GM06990 (cell line): ENCODE data around the gene ENDOU.

Experiments used
- DNase-seq: peaks from one replicate; pipeline ENCODE4 v3.0.0-alpha.2; 2011; ENCODE audit not compliant: insufficient read length; ENCODE audit errors: extremely low read depth
- H3K27me3 ChIP-seq: replicated peaks from 2 replicates; pipeline ENCODE4 v1.6.0; 2011; ENCODE audit warnings: low read length; ENCODE audit not compliant: control insufficient read depth, insufficient read depth
- H3K36me3 ChIP-seq: 2 replicates; pipeline ENCODE4 v1.5.1; 2011; ENCODE audit warnings: low read length; ENCODE audit not compliant: control insufficient read depth, insufficient read depth
- H3K4me3 ChIP-seq: replicated peaks from 2 replicates; pipeline ENCODE4 v1.5.1; 2011; ENCODE audit warnings: low read depth, mild to moderate bottlenecking, control low read depth, low read length
- TF ChIP-seq, protein P1 (sequence below): IDR thresholded peaks from 2 replicates; pipeline ENCODE4 v1.5.1; 2011; ENCODE audit warnings: low read length, control low read depth, mild to moderate bottlenecking, inconsistent platforms; ENCODE audit not compliant: insufficient read depth, poor library complexity, severe bottlenecking

The ENDOU gene

DNA sequence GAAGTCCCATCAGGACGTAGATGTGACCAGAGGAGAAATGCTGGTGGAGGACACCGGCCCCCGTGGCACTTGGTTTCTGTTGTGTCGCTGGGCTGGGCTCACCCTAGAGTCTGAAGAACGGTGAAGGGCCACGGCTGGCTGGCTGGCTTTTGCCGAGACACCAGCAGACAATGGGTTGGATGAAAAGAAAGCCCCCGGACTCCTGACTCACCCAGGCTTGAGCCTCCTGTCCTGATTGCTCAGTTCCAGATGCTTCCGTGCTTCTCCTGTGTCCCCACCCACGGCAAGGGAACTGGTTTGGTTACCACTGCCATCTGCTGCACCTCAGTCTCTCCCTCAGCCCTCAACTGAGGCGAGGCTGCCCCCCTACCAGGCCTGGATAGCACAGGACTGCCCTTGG is 10.4 kb upstream of the ENDOU start:
- TF ChIP-seq, protein P1, sequence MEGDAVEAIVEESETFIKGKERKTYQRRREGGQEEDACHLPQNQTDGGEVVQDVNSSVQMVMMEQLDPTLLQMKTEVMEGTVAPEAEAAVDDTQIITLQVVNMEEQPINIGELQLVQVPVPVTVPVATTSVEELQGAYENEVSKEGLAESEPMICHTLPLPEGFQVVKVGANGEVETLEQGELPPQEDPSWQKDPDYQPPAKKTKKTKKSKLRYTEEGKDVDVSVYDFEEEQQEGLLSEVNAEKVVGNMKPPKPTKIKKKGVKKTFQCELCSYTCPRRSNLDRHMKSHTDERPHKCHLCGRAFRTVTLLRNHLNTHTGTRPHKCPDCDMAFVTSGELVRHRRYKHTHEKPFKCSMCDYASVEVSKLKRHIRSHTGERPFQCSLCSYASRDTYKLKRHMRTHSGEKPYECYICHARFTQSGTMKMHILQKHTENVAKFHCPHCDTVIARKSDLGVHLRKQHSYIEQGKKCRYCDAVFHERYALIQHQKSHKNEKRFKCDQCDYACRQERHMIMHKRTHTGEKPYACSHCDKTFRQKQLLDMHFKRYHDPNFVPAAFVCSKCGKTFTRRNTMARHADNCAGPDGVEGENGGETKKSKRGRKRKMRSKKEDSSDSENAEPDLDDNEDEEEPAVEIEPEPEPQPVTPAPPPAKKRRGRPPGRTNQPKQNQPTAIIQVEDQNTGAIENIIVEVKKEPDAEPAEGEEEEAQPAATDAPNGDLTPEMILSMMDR: no peak
- Histone ChIP-seq H3K36me3 (no peaks in the 10 kb centered on the region), H3K27me3 (no peaks in the 10 kb centered on the region), H3K4me3 (no peak overlapping the region)
- no peak for DNase-seq

DNA sequence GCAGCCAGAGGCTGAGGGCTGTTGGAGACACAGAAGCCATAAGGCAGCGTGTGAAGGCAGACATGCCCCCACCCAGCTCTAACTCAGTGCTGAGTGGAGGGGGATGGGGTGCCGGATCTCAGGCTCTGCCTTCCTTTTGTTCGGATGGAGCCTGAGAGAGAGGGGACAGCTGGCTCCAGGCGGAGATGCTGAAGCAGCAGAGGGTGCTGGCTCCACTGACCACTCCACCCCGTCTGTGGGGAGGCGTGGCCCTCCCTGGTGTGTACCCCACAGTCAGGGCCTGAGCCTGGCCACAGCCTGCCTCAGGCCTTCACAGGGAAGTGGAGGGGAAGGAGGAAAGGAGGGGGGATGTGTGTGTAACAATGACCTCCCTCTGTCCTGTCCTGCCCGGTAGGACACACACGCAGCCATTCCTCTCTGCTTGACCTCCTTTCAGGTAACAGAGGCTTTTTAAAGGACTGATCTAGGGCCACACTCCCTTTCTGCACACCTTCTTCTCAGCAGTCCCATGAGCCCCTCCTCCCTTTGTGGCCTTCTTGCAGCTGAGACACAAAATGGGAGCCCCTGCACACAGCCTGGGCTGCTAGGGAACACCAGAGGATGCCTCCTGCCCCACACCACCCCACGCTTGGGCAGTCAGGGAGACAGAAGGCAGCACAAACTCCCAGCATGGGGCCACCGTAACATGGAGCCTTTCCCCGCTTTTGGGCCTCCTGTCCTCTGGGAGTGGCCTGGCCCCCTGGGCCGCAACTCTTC is 9.6 kb upstream of the ENDOU start:
- TF ChIP-seq, protein P1: no peak

DNA sequence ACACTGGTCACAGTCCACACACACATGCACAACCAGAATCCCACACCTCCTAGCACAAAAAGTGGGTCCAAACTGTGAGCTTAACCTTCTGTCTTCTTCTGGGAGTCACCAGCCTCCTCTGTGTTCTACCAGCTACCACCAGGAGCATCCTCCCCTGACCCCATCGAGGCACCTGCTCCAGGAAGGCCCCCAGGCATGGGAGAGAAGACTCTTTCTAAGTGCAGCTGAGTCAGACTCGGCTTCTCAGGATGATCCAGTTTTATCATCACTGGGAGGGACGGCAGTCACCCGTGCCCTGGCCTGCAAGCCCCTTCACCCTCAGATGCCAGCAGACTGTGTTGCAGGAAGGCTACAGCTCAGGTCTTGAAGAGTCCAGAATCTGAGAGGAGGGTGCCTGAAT is 7.9 kb upstream of the ENDOU start:
- TF ChIP-seq, protein P1: no peak
- no peaks in the 10 kb centered on the region for H3K36me3 ChIP-seq
- DNase-seq: no peak
- H3K4me3 ChIP-seq: no peak overlapping the region
- no peaks in the 10 kb centered on the region for H3K27me3 ChIP-seq

More for the DNA sequence above, 9.6 kb upstream of the ENDOU start:
- no peak for DNase-seq
- Histone ChIP-seq H3K4me3 (no peak overlapping the region), H3K27me3 (no peaks in the 10 kb centered on the region), H3K36me3 (no peaks in the 10 kb centered on the region)

DNA sequence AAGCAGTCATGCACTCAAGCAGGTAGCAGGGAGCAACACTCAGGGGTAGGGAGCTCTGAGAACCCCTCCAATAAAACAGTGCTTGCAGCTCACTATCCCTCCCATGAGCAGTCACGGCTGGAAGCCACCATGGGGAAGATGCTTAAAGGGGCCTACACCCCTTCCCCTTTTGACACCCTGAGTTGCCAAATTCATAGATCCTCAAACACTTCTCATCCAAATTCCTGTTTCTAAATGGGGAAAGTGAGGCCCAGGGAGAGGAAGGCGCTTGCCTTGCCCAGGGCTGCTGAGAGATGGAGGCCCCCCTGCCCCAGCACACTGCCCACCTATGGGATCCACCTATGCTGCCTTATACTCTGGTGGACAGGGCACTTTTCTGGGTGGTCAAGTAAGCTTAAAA is 7.2 kb upstream of the ENDOU start:
- Histone ChIP-seq H3K27me3 (no peaks in the 10 kb centered on the region), H3K4me3 (no peak overlapping the region), H3K36me3 (no peaks in the 10 kb centered on the region)
- DNase-seq: no peak
- TF ChIP-seq, protein P1: no peak

DNA sequence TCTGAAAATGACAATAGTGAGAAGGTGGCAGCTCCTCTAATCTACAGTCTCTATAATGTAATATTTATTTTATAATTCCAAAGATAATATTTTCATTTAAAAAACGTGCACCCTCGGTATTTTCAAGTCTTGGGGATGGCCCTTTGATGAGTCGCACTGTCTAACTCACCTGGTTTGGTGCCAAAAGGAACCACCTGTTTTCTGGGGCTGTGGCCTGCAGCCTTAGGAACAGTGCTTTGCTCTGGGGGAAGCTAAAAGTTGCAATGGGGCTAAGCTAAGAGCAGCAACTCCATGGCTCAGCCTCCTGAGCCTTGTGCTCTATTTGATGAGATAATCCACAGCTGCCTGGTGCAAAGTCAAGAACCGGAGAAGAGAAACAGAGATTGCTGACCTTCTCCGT is 6.4 kb upstream of the ENDOU start:
- no peak for DNase-seq
- TF ChIP-seq, protein P1: no peak

DNA sequence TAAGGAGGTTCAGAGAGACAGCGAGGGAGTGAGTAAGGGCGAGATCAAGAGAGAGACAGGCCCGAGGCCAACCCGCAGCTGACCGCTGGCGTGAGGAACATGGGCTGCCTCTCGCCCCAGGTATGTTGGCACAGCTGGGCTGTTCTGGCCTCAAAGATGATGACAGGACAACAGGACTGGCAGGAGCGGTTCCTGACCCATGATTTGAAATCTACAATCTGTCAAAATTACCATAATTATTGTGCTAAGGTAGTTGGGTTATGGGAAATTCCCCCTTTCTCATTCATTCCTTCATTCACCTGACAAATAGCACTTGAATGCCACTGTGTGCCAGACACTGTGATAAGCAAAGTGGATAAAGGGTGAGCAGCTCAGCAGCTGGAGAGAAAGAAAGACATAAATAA is 5.1 kb upstream of the ENDOU start:
- TF ChIP-seq, protein P1: no peak
- H3K4me3 ChIP-seq: no peak overlapping the region
- DNase-seq: no peak
- H3K36me3 ChIP-seq: no peaks in the 10 kb centered on the region
- no peaks in the 10 kb centered on the region for H3K27me3 ChIP-seq

More for the DNA sequence above, 6.4 kb upstream of the ENDOU start:
- Histone ChIP-seq H3K36me3 (no peaks in the 10 kb centered on the region), H3K27me3 (no peaks in the 10 kb centered on the region), H3K4me3 (no peak overlapping the region)
